Ecto neural progenitor cell (in vitro differentiated cells): ENCODE data around the gene MAP2K6.
"Not testable (repeated sequence)": the region's sequence is repeated elsewhere in the genome, so short reads cannot be mapped to it uniquely, and the experiment has no call there.

Source experiments
- DNase-seq: peaks from one replicate; pipeline ENCODE4 v3.0.0-alpha.2; 2018; ENCODE audit warnings: low spot score

The MAP2K6 gene

DNA sequence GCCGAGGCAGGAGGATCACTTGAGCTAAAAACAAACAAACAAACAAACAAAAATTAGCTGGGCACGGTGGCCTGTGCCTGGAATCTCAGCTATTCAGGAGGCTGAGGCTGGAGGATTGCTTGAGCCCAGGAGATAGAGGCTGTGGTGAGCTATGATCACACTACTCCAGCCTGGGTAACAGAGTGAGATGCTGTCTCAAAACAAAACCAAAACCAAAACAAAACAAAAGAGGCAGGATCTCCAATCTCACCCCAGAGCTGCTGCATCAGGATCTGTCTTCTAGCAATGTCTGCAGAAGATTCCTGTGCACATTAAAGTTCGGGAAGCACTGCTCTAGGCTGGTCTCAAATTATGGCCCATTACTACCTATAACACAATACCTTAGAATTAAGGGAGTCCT, 43.1 kb downstream of the MAP2K6 start:
- no peak for DNase-seq

DNA sequence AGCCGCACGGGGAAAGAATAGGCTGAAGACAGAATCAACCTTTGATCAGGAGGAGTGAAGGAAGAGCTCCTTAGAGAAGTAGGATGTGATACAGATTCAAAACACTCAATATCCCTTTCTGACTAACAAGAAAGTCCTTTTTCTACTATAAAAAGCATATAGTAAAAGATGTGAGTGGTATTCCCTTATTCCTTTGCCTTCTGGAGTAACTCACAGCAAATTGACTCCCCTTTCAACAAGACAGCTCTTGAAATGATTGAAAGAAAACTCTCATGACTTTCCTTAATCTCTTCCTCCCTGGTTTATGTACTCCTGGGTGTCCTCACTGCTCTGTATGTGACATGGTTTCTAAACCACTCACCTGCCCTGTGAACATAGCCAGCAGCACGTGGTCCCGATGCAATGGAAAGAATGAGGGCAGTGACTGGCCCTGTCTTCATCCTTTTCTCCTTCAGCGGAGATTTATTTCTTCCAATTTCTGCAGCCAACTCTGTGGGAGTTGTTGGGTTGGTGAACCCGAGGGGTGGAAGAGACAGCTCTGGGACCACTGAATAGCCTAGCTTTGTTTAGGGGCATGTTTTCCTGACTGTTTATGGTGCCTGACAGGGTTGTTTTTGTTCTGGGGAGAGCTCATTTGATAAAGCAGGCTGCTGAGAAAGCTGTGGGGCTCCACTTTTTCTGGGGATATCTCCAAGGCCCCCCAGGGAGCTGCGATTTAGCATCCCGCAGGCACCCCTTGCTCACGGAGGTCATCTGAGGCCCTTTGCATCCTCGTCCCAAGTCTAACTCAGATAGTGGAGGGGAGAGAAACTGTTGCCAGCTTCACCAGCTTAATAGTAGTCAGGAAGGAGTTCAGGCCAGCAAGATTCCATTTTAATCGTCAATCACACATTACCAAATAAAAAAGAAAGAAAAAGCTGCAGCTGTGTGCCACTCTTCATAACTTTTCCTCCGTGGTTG, 46.7 kb downstream of the MAP2K6 start:
- DNase-seq, result no peak

DNA sequence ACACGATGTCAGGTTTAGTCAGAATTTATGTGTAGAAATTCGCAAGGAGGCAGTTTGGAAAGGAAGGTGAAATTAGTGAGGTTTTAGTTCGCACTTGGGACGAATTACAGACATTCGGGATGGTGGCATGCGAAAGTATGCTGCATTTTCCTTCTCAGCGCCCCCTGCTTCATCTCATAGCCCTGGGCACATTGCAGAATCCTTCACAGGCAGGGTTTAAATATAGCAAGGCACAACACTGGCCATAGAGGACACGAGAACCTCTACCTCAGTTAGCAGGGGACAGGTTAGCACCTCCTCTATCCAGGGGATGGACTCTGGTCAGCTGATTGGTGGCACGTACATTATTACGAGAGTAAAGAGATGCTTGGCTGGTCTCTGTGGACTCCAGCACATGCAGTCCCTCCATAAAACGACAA, 47.5 kb downstream of the MAP2K6 start:
- no peak for DNase-seq

- DNase-seq, result no peak
These were observed 48.4 kb downstream of the MAP2K6 start for GRCh38 chr17:69462882-69463281.

DNA sequence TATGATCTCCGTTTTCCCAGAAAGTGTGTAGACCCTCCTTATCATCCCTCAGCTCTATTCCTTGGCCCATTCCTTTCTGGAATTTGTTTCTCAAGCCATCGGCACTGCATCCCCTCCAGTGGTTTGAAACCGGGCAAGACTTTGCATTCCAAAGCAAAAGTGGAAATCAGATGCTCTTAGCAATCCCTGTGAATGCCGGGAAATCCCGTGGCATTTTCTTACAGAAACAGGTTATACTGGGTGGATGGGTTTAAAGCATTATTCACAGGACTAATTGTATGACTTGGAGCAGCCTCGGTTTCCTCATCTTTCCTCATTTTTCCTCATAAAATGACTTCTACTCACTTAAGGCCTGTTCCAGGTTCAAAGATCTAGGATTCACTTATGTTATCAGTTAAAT, 52.0 kb downstream of the MAP2K6 start:
- DNase-seq, result no peak

- no peak for DNase-seq
These were observed 52.6 kb downstream of the MAP2K6 start for GRCh38 chr17:69466905-69467667.

DNA sequence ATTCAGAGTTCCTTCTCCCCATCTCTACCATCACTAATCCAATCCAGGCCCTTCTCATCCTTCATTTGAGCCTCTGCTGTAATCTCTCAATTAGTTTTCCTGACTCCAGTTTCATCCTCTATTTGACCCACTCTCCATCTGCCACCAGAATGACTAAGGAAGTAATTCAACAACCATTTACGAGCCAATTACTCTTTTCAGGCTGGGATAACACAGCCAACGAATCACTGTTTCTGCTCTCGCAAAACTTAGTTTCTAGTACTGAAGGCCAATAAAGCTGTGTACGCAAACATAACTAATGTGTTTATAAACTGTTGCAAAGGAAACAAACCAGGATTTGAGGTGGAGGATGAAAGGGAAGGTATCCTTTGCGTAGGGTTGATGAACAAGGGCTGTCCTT, 53.7 kb downstream of the MAP2K6 start:
- DNase-seq, result no peak

DNA sequence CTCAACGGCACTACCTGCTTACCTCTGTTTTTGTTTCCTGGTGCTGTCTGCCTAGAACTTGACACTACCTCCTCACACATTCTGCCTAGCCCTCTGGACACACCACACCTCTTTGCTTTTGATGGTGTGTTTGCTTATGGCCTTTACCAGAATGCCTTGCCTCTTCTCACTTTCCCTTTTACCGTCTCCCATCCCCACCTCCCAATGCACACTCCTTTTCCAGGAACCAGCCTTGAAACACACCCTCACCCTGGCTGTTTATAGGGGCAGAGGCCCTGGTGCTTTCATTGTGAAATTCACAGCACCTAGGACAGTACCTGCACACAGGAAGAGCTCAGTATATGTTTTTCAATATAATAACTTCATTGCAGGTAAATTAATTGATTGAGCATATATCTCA, 56.2 kb downstream of the MAP2K6 start:
- DNase-seq, result no peak

DNA sequence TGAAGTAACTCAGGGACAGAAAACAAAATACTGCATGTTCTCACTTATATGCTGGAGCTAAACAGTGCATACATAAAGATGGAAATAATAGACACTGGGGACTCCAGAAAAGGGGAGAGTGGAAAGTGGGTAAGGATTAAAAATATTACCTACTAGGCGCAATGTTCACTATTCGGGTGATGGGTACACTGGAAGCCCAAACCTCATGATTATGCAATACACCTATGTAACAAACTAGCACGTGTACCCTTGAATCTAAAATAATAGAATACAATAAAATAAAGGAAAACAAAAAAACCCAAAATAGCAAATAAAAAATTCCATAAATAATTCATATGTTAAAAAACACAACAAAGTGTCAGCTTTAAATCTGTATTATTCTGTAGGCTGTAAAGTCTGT, 56.9 kb downstream of the MAP2K6 start:
- no peak for DNase-seq

DNA sequence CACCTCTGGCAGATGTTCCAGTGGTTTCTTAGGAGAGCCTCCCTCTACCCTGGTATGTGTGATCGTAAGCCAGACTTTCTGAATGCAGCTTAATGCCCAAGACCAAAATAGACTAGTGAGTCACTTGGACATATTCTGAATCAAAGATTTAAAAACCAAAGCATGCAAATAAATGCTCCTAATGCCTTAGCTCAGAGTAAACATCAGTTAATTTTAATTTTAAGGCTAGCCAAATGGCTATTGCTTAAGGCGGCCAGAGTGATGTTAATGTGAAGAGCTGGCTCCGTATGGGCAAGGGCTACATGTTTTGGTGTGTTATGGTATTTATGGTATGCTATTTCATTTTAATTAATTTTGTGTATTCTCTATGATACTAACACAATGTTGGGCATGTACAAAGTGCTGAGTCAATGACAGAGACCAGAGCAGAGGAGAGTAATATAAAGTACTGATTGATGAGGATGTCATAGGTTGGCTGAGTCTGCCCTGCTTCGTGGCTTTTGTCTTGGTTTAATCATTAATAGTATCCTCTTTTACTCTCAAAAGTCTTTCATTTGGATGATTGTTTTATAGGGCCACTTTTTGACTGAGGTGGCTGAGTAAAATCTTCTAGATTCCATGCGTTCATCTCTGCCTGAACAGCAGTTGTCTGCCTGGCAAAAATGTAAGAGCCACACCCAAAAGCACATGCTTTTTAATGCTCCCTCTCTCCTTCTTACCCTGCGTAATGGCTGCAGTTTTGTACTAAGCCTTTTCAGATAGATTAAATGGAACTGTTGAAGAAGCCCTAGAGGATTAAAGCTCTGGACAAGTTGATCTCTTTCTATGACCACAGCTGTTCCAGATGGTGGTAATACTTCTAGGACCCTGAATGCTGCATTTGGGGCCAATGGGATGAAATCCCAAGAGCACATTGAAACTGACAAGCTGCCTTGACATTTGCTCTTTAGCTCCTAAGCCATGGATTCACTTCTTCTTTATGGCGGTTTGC, 59.6 kb downstream of the MAP2K6 start:
- DNase-seq, result peak; percentile 60

DNA sequence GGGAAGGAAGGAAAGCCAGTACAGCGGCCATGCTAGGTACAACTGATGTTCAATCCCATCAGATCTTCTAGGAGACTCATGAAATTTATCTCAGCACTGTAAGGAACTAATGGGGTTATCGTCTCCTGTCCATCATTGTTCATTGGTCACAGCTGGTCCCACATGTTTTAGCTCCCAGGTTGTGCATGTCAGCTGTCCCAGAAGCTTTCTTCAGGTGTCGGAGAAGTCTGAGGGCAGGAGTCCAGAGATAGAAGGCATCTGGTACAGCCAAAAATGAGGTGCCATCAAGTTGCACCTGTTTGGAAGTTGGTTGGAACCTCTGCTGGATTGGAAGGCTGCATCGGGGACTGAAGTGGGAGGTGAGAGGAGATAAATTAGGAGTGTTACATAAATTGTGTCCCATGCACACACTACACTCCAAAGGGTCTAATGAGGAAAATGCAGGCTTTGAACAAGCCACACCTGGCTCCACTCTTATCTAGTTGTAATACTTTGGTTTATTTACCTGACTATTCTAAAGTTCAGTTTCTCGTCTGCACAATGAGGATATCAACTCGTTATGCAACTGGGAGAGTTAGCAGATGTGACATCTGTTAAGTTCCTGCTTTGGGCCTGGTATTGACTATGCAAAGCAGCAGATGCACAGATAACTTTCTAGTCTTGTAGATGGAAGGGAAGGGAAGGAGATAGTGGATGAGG, 62.9 kb downstream of the MAP2K6 start:
- DNase-seq, result no peak

DNA sequence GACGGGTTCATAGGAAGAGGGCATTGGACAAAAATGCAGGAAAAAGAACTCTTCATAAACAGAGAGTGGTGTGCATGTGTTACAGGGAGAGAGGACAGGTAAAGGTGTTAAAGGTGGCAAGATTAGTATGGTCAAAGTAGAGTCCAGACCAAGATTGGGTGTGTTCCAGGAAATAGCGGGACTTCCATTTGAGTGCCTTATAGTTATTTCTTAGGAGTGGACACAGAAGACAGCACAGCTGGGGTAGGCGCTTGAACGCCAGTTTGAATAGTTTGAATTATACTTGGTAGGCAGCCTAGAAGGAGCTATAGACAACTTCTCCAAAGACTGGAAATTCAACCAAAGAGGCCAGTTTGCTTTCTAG, 63.4 kb downstream of the MAP2K6 start:
- no peak for DNase-seq

DNA sequence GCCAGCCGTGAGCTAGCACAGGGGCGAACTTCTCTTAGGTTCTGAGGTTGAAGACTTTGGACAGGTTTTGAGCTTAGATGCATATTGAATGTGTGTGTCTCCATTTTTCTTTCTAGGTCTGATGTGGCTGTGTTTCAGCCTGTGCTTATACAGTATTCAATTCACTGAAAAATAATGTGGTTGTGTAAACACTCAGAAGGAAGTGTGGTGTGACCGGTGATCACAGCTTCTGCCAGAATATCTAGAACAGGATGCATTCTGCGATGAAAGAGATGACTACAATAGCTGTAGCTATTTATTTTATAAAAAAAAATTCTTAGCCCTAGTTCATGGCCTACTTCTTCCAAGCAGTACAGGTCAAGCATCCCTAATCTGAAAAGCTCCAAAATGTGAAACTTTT, 64.4 kb downstream of the MAP2K6 start:
- DNase-seq, result no peak

- not testable (repeated sequence) for DNase-seq
These were observed 65.3 kb downstream of the MAP2K6 start for GRCh38 chr17:69479756-69480155.

DNA sequence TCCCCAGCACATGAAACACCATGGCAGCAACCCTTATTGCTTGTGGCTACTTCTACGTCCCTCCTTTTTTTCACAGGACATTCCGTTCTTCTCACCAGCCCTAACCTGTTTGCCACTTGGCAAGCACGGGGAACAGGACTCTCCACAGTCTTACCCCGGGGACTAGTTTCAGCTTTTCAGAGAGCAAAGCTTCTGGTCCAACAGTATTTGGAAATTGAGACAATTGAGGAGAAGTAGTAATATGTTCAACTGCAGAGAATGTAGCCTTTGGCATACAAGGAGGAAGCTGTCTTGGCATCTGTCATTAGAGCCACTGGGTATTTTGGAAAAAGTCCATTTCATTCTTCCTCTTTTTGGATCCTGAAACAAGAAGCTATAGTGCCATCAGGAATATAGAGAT, 65.7 kb downstream of the MAP2K6 start:
- DNase-seq, result no peak

- DNase-seq, result no peak
These were observed 70.8 kb downstream of the MAP2K6 start for GRCh38 chr17:69485251-69485661.

DNA sequence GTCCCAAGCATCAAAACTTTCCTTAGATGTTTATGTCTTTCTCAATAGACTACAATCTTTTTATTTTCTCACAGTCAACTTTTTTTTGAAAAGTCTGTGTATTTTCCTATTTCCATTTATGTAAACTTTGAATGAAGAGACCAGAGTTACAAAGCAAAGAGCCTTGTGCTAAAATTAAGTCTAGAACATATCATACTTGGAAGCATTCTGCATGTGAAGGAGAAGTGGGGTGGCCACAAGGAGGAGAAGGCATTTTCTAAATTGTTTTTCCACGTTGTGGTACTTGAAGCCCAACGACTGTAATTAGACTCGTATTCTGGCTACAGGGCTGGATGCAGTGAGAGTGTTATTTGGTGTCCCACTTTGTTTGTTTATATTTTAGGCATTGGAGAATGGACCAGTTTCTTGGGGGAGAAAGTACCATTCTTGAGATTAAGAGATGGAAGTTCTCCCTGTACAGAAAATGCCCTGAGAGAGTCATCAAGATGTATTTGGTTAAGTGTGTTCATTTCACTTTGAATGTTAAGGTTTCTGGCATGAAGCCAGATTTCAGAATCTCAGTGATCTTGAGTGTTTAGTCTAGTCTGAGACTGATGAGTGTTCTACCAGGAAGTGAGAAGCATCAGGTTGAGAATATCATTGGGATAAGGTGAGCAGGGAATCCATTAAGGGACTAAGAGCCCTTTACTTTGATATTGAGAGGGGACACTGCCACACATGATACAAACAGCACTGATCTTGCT, 71.6 kb downstream of the MAP2K6 start:
- no peak for DNase-seq

DNA sequence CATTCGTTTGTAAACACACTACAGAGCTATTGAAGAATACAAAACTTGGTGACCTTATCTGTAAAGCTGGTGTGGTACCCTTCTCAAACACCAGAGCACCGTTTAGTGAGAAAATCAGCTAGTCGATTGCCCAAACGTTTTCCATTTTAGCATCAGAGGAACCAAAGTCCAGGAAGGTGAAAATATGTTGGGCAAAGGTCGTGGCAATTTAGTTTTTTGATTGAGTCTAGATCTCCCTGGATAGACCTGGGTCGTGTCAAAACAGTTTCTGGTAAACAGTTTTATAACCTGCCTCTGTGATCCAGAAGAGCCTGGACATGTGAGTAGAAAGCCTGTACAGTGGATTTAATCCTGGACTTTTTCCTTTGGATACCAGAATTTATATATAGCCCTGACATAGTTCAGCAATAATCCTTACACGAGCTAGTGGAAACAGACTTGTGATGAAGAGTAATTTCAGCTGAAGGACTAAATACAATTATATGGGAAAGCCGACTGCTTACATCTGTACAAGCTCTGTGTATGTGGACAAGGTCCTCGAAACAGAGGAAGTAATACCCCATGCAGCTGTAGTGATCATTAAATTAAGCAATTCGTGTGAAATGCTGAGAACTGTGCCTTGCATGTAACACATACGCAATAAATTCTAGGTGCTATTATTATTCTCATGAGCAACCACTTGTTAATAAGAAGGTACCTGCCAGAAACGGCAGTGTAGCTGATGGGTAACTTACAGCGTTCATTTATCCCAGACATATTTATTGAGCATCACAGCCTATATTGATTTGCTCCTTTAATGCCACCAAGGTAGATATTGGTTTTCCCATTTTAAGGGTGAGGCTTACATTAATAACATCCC, 72.5 kb downstream of the MAP2K6 start:
- DNase-seq, result no peak

- DNase-seq, result no peak
These were observed 74.8 kb downstream of the MAP2K6 start for GRCh38 chr17:69489313-69489712.
